NCI-H446 (cell line): ENCODE measurements around the gene FILIP1L.
"Not testable (repeated sequence)": the region's sequence is repeated elsewhere in the genome, so short reads cannot be mapped to it uniquely, and the experiment has no call there.

ENCODE experiments used
- DNase-seq, 2 experiments: peaks; one replicate each; lab custom pipeline; 2025; lab: John Stamatoyannopoulos, UW

FILIP1L gene

DNA sequence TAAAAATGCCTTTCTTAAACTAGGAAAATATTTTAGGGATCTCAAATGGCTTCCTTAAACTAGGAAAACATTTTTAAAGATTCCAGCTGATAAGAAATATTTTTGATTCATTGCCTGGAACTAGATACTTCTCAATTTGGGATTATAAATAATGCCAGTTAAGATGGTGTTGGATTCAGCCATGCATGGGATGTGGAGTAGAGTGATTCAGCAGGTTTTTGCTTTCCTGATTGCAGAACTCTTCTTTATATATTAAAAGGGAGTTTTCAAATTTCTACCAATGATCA is 15.6 kb downstream of the FILIP1L start:
- no peak for DNase-seq

DNA sequence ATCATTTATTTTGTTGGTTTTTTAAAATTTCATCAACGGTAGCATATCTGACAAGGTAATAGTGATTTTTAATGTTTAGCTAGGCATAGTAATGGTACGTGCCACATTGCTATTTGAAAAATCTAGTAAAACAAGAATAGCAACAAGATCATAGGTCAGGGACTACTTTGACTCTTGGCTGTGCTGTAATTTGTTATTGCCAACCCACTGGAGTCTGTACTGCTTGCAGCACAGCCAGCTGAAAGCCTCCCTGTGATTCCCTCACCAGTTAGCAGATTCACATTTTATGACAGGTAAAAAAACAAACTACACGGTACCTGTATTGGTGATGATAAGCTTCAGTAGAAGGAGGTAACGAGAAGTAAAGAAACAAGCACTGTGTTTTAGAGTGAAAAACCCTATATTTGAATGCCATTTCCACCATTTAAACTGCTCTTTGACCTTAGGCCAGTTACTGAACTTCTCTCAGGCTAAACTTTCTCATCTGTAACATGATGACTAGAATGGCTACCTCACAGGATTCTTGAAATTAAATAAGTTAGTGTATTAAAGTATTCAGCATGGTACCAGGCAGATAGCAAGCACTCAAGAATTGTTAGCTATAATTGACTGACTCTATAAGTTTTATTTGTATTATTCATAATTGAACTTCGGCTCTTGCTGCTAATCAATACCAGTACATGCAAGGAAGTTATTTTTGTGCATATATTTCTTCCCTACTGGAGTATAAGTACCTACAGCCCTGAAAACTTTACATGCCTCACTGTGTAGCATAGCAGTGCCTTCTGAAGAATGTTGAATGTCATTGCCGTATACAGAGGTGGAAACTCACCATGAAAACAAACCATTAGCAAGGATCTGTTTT is 16.1 kb downstream of the FILIP1L start:
- no peak for DNase-seq

DNA sequence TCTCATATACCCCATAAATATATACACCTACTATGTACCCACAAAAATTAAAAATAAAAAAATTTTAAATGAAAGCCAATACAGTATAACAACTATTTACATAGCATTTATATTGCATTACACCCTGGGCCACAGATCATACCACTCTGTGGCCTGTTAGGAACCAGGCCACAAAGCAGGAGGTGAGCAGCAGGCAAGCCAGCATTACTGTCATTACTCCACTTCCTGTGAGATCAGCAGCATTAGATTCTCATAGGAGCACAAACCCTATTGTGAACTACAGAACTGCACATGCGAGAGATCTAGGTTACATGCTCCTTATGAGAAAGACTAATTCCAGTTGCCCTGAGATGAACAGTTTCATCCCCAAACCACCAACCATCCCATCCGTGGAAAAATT is 17.4 kb downstream of the FILIP1L start:
- DNase-seq: no peak

DNA sequence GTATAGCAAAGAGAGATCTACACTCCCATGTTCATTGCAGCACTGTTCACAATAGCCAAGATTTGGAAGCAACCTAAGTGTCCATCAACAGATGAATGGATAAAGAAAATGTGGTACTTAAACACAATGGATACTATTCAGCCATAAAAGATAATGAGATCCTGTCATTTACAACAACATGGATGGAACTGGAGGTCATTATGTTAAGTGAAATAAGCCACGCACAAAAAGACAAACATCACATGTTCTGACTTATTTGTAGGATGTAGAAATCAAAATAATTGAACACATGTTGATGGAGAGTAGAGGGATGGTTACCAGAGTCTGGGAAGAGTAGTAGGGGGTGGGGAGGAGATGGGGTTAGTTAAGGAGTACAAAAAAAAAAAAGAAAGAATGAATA is 18.0 kb downstream of the FILIP1L start:
- DNase-seq: not testable (repeated sequence)

DNA sequence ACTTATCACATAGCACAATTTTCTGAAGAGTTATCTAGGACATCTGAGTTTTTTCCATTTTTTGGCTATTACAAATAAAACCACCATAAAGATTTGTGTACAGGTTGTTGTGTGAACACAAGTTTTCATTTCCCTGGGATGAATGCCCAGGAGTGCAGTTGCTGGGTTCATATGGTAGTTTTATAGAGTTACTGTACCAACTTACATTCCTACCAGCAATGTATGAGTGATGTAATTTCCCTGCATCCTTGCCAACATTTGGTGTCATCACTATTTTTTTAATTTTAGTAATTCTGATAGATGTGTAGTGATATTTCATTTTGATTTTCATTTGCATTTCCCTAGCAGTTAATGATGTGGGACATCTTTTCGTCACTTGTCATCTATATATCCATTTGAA is 20.5 kb downstream of the FILIP1L start:
- no peak for DNase-seq

DNA sequence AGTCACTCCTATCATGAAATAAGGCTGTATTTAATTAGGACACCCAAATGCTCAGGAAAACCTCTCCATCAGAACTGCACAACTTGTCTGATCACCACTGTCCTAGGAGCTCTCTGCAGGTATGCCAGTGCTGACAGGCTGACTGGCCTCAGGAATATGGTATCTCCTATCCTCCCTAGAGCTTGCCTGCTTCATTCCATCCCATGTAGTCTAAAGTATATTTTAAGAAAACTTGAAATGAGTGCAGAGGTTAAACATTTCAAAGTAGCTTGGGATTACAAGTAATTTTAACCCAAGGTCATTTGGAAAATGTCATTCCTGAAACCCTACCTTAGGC is 23.7 kb downstream of the FILIP1L start:
- no peak for DNase-seq

DNA sequence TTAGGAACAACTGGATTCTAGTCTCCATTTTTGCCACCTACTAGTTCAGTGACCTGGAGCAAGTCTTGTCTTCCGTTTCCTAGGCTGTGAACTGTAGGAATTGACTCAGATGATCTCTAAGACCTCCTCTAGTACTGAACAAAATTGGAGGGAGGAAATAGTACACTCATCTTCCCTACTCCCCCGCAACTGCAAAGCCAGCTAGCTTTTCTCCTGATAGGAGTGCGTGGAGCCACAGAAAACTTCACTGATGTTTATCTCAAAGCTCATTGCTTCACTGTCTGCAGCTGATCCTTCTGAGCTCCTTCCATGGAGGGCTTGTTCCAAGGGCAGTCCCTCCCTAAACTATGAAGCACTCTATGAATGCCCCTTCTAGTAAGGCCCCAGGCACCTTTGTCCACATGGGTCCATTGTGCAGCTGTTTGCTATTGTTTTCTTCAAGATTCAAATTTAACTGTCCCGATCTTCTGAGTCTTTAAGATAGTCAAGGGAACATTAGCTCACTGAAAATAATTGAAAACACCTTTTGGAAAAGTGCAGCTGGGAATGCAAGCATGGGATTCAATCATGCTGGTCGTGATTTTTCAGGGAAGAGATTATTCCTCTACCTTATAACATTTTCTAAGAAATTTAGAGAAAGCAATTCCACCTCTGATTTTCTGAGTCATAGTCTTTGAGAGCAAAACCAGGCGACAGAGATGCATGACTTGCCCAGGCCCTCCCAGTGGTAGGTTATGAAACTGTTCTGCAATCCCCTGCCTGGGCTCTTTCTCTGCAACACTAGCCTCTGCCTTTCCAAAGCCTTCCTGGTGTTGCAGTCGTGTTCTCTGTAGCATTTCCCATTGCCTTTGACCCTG is 24.3 kb downstream of the FILIP1L start:
- no peak for DNase-seq

DNA sequence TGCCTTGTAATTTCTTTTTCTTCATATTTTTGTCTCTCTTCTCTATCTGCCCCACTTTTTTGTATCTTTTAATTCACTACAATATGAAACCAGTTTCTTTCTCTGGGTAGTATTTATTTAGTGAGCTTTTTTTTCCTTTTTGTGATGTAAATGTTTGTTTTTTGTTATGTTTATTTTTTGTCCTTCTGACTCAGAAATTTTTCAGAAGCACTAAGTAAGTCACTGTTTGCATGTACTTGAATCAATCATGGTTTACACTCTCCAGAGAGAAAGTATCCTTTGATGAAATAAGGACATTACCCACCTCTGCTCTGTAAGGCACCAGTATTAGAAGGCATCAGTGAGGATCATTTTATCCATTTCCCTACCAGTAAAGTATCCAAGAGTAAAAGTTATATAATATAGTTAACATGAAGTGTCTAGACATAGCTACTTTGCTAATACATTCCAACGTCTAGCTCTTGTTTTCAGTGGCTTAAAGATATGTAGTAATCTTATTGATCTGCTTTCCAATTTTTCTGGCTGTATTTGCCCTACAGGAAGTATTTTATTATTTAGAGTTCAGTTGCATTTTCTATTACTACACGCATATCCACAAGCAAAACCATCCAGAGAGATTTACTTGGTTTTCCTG is 25.4 kb downstream of the FILIP1L start:
- no peak for DNase-seq

DNA sequence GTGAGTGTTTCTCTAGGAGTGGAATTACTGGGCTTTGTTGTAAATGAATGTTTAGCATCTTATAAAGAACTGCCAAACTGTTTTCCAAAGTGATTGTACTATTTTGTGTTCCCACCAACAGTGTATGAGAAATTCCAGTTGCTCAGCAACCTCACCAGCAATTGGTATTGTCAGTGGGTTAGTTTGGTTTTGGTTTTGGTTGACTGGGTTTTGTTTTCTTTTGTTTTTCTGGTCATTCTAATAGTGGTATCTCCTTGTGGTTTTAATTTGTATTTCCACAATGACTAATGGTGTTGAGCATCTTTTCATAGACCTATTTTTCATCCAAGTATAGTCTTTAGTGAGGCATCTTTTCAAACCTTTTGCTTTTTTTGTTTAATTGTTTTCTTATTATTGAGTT is 27.1 kb downstream of the FILIP1L start:
- no peak for DNase-seq

DNA sequence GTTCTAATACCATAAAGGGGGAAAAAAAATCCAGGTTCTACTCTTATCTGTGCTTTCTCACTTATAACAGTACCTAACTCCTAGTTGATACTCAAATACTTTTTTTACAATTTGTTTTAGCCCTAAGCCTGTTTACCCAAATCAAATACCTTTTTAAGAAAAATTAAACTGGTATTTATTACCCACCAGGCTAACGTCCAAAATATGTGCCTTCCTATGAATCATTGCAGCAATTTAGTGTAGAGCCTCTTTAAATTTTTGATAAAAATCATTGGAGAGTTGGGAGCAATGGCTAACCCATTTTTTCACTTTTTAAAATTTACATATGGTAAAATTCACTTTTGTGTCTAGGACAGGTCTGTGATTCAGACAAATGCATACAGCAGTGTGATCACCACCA is 27.9 kb downstream of the FILIP1L start:
- no peak for DNase-seq

DNA sequence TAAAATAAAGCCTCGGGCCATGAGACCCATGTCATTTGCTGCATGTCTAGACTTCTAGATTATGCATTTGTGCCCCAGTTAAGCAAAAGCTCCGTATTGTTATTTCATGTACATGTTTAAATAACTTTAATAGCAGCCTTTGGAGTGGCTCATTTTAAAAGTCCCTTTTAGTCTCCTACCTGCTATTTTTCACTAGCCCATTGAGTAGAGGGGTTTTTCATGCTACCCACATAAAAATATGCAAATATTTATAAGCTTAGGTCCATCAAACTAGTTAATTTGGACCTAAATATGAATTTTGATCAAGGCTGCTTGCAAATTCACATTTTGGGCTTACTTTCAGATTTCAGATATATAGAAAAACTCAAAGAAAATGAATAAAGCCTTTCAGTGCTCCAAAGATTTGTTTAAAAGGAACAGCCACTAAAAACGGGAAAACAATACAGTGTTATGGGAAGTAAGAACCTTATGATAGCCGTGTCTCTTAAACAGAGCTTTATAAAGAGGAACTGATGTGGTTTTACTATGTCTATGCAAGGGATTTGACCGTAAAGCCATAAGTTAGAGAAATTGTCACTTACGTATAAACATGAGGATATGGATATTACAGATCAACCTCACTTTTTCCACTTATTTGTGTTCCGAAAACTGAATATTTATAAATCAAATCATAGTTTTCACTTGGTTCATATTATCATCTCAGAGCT is 30.0 kb downstream of the FILIP1L start:
- DNase-seq: no peak

DNA sequence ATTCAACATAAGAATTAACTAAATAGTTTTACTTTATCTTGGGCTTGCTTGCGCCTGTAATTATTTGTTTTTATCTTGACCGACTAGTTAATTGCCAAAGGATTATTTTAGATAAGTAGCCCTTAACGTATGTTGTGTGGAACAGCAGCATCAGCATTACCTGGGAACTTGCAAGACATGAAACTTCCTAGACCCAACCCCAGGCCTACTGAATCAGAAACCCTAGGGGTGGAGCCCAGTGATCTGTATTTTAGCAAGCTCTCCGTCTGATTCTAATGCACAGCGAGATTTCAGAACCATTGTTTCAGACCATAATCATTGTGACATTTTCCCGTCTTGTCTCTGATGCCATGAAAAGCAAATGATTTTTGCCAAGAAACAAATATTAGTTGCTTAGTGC is 31.1 kb downstream of the FILIP1L start:
- no peak for DNase-seq

DNA sequence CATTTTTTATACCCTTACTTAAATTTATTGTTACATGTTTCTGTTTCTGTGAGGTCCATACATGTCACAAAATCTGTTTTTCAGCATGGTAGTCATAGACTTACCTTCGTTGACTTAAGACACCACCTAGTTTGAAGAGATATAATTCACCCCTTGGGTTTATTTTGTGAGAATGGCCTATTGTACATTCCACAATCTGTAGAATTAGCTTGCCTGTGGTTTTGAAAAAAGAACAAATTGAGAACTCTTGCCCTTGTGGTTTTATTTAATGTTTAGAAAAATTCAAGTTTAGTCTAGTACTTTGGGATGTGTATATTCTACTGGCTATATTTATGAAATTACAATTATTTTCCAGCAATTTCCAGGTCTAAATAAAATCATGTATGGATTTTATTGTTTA is 31.6 kb downstream of the FILIP1L start:
- no peak for DNase-seq

DNA sequence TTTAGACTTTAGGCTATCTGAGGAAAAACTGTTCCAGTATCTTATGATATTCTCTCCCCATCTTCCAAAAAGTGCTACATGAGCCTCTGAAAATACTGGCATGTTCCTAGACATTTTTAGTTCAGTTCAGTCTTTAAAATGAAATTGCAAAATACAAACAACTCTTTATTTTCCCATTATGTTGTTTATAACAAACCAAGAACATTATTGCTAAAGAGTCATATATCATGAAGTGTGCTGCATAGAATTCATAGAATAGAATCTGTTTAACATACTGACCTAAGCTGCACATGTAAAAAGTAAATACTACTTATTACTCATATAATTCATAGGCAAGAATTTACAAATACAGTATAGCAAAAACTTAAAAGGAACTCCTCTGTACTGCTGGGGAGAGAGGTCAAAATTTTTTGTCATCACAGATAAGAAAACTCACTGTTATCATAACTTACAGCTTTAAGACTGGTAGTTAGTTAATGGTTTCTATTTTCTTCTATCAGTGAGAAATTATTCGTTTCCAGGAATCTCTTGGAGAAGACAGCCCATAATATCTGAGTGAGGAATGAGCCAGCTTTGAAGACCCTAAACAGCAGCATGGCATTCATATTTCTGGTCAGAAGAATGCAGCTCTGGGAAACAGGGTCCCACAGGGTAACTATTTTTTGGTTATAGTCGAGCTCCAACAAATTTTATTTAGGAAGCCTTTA is 32.2 kb downstream of the FILIP1L start:
- no peak for DNase-seq

DNA sequence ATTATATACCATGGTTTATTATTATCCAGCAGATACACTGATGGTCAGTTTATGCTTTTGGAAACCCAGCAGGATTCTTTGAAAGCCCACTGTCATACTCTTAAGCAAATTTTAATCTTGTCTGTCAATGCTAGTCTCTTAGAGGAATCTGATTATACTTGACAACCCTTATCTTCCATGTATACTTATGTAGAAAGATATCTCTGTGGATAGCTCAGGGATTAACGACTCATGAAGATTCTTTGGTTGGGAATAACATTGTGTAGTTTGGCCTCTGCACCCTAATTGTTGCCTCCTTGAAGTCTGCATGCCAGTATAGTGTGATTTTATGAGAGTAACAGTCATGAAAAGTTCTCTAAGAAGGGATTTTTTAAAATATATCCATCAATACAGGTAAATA is 33.0 kb downstream of the FILIP1L start:
- no peak for DNase-seq

DNA sequence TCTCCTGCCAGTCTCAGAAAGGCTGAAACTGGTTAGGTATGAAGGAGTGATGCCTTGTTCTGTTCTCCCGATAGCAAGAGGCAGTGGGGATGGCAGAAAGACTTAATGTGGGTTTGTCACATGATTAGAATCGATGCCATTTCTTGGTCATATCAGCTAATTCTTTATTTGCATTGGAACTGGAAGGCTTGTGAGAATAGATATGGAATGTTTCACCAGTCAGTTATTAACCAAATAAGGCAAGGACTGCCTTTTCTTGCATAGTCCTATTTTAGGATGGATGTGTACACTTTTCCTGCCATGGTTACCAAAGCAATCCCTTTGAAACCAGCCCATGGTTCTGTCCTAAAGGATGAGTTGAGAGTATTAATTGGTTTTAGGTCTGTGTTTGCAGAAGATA is 33.7 kb downstream of the FILIP1L start:
- no peak for DNase-seq

DNA sequence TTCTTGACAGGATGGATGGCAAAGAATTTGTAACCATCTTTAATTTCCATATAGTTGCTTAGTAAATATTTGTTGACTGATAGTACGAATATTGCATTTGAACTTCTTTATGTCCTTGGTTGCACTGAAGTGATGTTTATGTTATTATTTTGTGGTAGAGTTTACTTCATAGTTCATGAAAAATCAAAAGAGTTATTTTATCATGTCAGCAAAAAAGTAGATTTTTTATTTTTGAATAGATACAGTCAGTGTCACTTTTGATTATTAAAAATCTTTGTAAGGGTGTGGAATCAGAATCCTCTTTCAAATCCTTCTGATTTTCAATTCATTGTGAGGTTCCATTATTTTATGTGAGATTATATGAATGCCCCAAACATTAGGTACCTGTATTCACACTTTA is 35.0 kb downstream of the FILIP1L start:
- DNase-seq: no peak

DNA sequence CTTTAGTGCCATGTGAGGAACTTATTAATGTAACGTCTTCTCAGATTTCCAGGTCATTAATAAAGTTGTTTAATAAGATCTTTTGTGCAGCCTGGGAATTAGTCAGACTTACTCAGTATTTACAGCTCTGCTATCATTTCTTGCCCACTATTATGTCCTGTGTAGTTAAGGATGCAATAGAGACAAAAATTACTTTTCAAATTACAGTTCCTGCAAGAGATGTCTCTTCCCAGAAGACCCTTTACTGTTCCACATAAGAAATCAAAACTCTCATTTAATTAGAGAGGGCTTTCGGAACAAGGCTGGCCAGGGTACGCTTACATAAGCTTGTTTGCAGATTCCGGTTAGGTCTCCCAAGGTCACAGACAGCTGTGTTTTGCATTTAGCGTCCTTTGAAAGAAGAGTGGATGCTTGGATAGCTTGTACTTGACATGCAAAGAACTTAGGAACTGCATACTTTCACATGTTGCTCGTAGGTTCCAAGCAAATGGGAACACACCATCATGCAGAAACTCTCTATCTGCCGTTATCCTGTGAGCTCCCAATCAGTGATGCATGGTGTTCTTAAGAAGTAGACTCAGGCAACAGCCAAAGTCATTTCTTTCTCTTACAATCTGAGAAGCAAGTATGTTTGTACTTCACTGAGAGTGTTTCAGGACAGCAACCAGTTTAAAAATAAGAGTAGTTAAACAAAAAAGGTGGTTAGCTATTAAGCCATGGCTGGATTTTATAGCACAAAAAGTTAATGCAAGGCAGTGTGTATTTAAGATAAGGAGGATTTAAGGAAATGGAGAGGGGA is 37.4 kb downstream of the FILIP1L start:
- DNase-seq: no peak

DNA sequence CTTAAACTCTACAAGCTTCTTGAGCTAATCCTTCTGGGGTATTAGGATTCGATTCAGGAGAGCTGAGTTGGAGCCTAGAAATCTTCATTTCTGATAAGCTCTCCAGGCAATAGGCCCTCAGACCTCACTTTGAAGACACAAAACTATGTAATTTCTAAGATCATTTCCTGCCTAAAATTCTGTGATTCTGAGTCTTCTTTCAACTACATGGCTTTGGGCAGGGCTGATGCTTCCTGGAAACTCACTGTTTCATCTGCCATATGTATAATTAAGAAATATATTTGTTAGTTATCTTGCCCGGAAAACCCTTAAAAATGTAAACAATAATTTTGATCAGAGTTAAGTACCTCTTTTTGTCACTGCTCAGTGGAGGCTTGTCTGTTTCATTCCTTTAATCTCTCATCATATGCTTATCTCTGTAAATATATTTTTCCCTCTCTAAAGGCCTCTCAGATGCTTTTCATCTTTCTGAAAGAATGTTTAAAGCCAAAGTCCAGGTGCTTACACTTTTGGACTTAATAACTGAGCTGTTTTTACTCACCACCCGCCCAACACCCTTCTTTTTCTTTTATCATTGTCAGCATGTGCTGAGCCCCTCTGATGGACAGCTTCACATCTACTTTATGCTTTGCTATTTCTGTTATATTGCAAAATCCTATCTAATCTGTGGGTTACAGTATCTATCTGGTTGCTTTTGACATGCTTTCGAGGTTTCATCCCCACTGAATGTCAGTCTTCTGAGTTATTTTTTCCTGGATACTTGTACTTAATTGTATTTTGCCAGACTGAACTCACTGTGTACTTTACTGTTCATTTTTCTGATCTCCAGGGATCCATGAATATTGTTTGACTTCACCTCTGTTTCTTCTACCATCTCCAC is 38.2 kb downstream of the FILIP1L start:
- no peak for DNase-seq

DNA sequence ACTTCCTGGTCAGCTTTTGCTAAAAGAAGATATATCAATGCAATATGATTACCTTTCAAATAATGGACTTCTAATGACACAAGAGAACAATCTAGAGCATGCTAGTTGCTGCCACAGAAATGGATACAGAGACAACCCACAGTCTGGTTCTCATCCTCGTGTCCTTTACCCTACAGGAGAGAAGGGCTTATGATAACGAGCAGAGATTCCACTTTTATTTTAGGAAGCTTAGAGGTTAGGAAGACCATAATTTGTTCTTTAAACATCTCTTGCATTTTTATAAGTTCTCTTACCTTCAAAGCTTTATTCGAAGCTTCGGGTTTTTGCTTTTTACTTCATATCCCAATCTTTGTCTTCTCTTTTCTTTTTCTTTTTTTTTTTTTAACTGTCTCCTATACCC is 39.1 kb downstream of the FILIP1L start:
- DNase-seq: no peak
